Measurements from ENCODE around the gene NR4A2.

- TF ChIP-seq CTCF (IDR thresholded peaks at IDR 0.05) (no peak), EP300 (IDR thresholded peaks at IDR 0.05) (no peak), POLR2A (IDR thresholded peaks at IDR 0.05; ENCODE audit: low read depth) (no peak), POLR2AphosphoS5 (IDR thresholded peaks at IDR 0.05) (no peak)
Measured at GRCh38 chr2:156329927-156330726, 2.4 kb downstream of the NR4A2 start.

Data from esophagus muscularis mucosa (tissue), 4 donors.